Spinal cord (tissue), 10 donors: Measurements from ENCODE around the gene RGS6. TPM values are rescaled to one million over a fixed set of nuclear protein-coding genes. Genes with fewer than 3 reads are reported as not detected.

Experiments used
- DNase-seq, 6 donors: peaks; one replicate each; pipeline versions ENCODE4 v3.0.0 to v3.0.0-alpha.2; 2013 to 2015; ENCODE audit warnings: low spot score in 6 of 6, low read depth in 4 of 6
- H3K27ac ChIP-seq: one replicate; pipeline ENCODE4 v1.5.1; 2013; ENCODE audit warnings: low read depth, low read length, control low read depth
- H3K27me3 ChIP-seq: one replicate; pipeline ENCODE4 v1.6.1; 2013; ENCODE audit warnings: low read length; ENCODE audit not compliant: control insufficient read depth, insufficient read depth
- H3K36me3 ChIP-seq: one replicate; pipeline ENCODE4 v1.6.1; 2013; ENCODE audit warnings: low read length; ENCODE audit not compliant: control insufficient read depth, insufficient read depth
- H3K4me1 ChIP-seq: one replicate; pipeline ENCODE4 v1.6.1; 2013; ENCODE audit warnings: low read length; ENCODE audit not compliant: control insufficient read depth, insufficient read depth
- H3K4me3 ChIP-seq: one replicate; pipeline ENCODE4 v1.5.1; 2013; ENCODE audit warnings: low read depth, low read length, control low read depth
- H3K9me3 ChIP-seq: one replicate; pipeline ENCODE4 v1.6.1; 2013; ENCODE audit warnings: low read length; ENCODE audit not compliant: control insufficient read depth, insufficient read depth
- WGBS: methylation state at CpG from one replicate; pipeline ENCODE4 v1.1.5; 2013; ENCODE audit warnings: missing lambda C conversion rate; ENCODE audit not compliant: insufficient coverage; 5-methylcytosine and 5-hydroxymethylcytosine counted together
- polyA plus RNA-seq, 2 donors: library from polyadenylated mRNA; unstranded; fragments of 120-200 nt; gene quantifications; one replicate each; pipeline ENCODE4 v1.2.1, GENCODE V29; 2013; ENCODE audit not compliant: insufficient read length in 2 of 2
- total RNA-seq, 2 donors: library from RNA; depleted of rRNA in 1 of 2; stranded (reverse); fragments of 120-200 nt in 1 of 2; fragments of >200 nt in 1 of 2; gene quantifications; one replicate each; pipeline versions ENCODE4 v1.2.3 to v1.2.4, GENCODE V29; 2013 to 2014
- donor health status: healthy.

Gene RGS6
- total and polyA plus RNA-seq, 4 donors, result 9.1 to 11.5 (median 10.3) TPM

DNA sequence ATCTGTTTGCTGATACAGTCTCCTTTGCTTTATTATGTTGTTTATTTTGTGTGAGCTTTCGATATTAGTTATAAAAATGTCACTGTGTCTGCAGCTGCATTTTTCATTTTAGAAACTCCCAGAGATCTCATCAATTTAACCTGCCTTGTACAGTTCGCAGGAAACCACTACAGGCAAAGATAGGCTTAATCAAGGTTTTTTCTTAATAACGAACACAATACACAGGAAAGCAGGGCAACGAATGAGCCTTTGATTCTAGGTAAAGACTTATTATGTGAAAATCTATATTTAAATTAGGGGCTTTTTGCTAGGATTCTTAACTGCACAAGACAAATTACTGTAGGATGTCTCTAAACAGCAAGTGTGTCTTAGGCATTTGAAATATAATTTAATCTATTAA, 191.9 kb downstream of the RGS6 start:
- H3K4me3 ChIP-seq, result no peak overlapping the region
- WGBS, result no CpG with 5 or more reads among the region's 4 CpGs
- no peak overlapping the region for H3K27ac ChIP-seq
- H3K4me1 ChIP-seq, result no peaks in the 10 kb centered on the region
- H3K9me3 ChIP-seq, result no peaks in the 10 kb centered on the region
- no peaks in the 10 kb centered on the region for H3K27me3 ChIP-seq
- peak in 1 of 6 donors; percentile 41 for DNase-seq
- no peaks in the 10 kb centered on the region for H3K36me3 ChIP-seq

DNA sequence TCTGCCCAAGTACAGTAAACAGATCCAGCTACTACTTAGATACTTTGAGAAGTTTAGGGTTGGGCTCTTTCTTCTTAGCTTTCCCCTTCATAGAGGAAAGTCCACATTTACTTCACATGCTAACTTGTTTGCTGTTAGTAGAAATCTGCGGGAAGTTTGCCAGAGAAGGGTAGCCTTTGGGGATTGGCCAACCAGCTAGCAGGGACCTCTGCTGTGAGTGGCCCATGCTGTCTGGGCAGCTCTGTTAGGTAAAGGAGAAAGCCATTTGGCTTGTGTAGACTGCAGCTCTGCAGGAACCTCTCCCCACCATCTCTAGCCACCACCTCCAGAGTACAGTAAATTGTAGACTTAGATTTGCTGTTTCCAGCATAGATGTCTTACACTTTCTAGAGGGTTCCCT, 193.9 kb downstream of the RGS6 start:
- Histone ChIP-seq H3K4me1 (no peaks in the 10 kb centered on the region), H3K9me3 (no peaks in the 10 kb centered on the region), H3K27me3 (no peaks in the 10 kb centered on the region), H3K27ac (no peak overlapping the region), H3K4me3 (no peak overlapping the region), H3K36me3 (no peaks in the 10 kb centered on the region)
- DNase-seq, result no peak
- WGBS, result 100% methylated on average over 1 of the region's 1 CpG

DNA sequence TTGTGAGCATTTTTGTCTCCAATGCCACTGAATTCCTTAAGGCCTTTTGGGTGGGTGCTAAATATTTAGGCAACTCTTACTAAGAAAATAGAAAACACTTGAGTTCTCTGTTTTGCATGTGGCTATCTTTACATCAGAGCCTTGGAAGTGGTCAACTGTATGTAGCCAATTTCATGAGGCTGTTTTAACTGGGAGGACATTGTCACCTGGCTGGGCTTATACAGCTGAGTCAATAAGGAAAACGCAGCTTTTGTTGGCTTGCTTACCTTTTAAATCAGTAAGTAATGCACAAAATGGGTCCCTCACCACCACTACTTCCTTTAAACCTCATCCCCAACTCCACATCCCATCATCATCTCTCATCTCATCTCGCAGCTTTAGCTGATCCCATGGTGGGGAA, 194.3 kb downstream of the RGS6 start:
- no peaks in the 10 kb centered on the region for H3K27me3 ChIP-seq
- no peaks in the 10 kb centered on the region for H3K9me3 ChIP-seq
- no peak overlapping the region for H3K4me3 ChIP-seq
- H3K36me3 ChIP-seq, result no peaks in the 10 kb centered on the region
- no peak overlapping the region for H3K27ac ChIP-seq
- no peak for DNase-seq
- no peaks in the 10 kb centered on the region for H3K4me1 ChIP-seq
- no CpG with 5 or more reads among the region's 2 CpGs for WGBS

DNA sequence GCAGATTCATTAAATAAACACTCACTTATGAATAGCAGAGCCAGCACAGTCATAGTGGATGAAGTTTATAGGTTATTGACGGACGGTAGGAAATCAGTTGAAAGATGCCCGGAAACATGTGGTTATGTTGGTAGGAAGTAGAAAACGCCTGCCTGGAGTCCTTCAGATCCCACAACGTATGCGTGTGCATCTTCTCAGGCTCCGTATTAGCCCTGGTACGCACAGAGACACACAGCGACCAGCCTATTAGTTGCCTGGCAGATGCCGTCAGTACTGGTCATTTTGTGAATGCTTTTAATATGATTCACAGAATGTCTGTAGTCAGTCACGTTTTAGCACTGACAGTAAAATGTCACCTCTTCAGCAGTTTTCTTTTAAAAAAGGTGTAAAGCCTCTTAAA, 196.4 kb downstream of the RGS6 start:
- 79% methylated on average over 7 of the region's 11 CpGs for WGBS
- Histone ChIP-seq H3K36me3 (no peaks in the 10 kb centered on the region), H3K4me3 (no peak overlapping the region), H3K27ac (no peak overlapping the region), H3K9me3 (no peaks in the 10 kb centered on the region), H3K4me1 (no peaks in the 10 kb centered on the region), H3K27me3 (no peaks in the 10 kb centered on the region)
- DNase-seq, result no peak

DNA sequence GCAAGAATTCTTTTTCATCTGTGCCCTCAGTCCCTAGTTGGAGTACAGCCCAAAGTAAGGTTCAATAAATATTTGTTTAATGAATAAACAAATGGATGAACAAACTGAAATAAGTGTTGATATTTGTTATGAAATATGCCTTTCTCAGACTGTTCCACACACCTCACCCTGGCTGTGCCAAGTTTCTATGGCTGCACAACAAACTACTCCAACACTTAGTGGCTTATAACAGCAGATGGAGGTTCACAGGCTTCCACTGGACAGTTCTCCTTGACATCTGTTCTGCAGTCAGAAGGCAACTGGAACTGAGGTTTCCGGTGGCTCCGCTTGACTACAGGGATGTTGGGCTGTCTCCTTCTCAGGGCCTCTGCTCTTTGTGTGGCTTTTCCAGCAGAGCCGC, 197.1 kb downstream of the RGS6 start:
- Histone ChIP-seq H3K36me3 (no peaks in the 10 kb centered on the region), H3K4me1 (no peaks in the 10 kb centered on the region), H3K9me3 (no peaks in the 10 kb centered on the region), H3K27ac (no peak overlapping the region), H3K27me3 (no peaks in the 10 kb centered on the region), H3K4me3 (no peak overlapping the region)
- 100% methylated on average over 3 of the region's 3 CpGs for WGBS
- DNase-seq, result no peak

DNA sequence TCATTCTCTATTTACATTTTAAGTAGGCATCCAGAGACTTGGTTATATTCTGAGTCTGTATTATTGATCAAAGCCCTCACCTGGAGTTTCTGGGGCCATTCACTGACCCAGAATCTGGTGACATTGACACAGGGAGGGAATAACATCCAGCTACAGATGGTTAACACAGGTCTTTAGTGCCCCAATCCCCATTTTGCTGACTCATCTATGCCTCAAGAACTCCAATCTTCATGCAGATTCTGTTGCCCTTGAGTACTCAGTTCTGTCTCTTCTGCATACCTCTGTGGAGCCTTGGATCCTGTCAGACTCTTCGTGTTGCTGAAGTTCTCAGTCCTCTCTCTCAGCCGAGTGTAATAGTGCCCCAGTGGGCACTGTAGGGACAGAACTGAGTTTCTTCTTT, 208.9 kb downstream of the RGS6 start:
- WGBS, result 100% methylated on average over 2 of the region's 2 CpGs
- Histone ChIP-seq H3K4me1 (no peaks in the 10 kb centered on the region), H3K36me3 (no peaks in the 10 kb centered on the region), H3K9me3 (no peaks in the 10 kb centered on the region), H3K27me3 (no peaks in the 10 kb centered on the region), H3K27ac (no peak overlapping the region), H3K4me3 (no peak overlapping the region)
- DNase-seq, result no peak

DNA sequence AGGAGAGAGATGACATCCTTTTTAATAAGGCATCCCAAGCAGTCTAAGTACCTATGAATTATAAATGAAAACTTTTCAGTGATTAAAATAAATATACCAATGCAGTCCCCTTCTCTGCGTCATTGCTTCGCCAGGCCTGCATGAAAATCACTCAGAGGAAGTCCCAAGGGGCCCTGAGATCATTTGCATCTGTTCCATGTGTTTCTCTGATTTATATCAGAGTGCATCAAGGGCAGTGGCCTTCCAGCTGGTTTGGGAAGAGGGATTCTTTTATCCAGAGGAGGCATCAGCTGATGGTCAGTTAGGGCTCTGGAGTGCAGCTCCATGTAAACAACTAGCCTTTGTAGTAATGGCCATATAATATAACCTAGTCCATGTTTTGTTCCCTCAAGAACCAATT, 210.1 kb downstream of the RGS6 start:
- Histone ChIP-seq H3K9me3 (no peaks in the 10 kb centered on the region), H3K27ac (no peak overlapping the region), H3K27me3 (no peaks in the 10 kb centered on the region), H3K4me1 (no peaks in the 10 kb centered on the region), H3K36me3 (no peaks in the 10 kb centered on the region), H3K4me3 (no peak overlapping the region)
- DNase-seq, result peak in 2 of 6 donors; percentile 9 to 14
- no CpG with 5 or more reads among the region's 2 CpGs for WGBS

DNA sequence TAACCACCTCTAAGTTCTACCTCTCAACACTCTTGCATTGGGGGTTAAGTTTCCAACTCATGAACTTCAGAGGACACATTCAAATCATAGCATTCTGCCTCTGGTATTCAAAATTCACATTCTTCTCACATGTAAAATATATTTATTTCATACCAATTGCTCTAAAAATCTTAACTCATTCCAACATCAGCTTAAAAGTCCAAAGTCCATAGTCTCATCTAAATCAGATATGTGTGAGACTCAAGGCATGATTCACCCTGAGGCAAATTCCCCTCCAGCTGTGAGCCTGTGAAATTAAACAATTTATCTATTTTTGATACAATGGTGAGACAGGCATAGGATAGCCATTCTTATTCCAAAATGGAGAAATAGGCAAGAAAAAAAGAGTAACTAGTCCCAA, 214.0 kb downstream of the RGS6 start:
- Histone ChIP-seq H3K9me3 (no peaks in the 10 kb centered on the region), H3K4me3 (no peak overlapping the region), H3K27me3 (no peaks in the 10 kb centered on the region), H3K4me1 (no peaks in the 10 kb centered on the region), H3K36me3 (no peaks in the 10 kb centered on the region), H3K27ac (no peak overlapping the region)
- no peak for DNase-seq

DNA sequence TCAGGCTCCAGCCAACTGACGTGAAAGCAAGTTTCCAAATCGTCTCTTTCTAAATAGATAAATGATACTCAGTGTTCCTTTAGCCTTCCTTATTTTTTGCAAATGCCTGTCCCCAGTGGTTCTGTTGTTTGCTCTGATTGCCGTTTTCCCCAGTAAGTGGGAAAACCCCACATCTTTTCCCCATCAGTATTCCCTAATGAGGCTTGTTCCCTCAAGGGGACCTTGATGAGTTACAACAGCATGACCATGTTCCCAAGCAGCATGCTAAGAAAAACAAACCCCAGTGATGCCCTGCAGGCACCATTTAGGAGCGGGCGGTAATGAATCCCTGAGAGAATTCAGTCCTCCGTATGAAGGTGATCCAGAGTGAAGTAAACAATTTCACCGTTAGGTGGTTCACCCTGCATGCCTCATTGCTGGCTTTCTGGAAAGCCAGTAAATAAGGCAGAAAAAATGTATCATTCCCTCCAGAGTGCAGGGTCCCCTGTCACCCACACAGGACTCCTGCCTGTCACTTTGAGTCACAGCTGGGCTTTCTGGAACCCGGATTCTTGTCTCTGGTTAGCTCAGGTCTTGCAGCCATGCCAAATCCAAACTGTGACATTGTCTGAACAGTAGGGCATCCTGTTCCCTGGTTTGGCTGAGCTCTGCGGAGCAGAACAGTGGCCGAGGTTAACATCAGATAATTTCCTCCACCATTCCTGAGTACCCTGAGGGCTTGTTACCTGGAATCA, 222.6 kb downstream of the RGS6 start:
- no peaks in the 10 kb centered on the region for H3K27me3 ChIP-seq
- 86% methylated on average over 9 of the region's 10 CpGs for WGBS
- H3K4me3 ChIP-seq, result no peak overlapping the region
- H3K36me3 ChIP-seq, result no peaks in the 10 kb centered on the region
- no peak overlapping the region for H3K27ac ChIP-seq
- H3K9me3 ChIP-seq, result no peaks in the 10 kb centered on the region
- DNase-seq, result peak in 1 of 6 donors; percentile 64
- H3K4me1 ChIP-seq, result no peaks in the 10 kb centered on the region

DNA sequence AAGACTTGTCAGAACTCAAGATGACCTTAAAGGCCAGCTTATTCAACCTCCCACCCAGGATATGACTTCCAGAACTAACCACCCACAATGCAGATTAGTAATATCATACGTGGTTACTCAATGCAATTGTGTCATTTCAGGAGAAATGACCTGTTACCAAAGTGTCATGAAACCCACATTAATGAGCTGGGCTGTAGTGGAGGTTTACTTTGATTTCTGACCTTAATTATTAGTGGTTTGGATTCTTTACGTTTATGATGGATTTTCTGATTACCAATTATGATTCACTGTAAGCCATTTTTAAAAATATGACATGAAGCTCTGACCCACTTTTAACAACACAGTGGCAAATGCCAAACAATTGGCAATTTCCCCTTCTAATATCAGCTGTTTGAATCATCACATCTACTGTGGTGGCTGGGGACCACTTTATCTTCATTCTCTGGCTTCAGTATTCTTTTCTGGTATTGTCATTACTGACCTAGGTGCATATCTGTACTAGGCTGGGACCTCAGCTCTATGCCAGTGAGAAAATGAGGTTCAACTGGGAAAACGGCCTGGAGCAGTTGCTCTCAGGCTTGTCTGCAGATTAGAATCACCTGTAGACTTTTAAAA, 223.3 kb downstream of the RGS6 start:
- Histone ChIP-seq H3K36me3 (no peaks in the 10 kb centered on the region), H3K27me3 (no peaks in the 10 kb centered on the region), H3K27ac (no peak overlapping the region), H3K9me3 (no peaks in the 10 kb centered on the region), H3K4me3 (no peak overlapping the region), H3K4me1 (no peaks in the 10 kb centered on the region)
- DNase-seq, result no peak
- 100% methylated on average over 1 of the region's 3 CpGs for whole genome bisulfite sequencing
